H1 (cell line): ENCODE results near the gene PCBP2. TPM values are rescaled to one million over a fixed set of nuclear protein-coding genes. Genes with fewer than 3 reads are reported as not detected.
A peak's percentile ranks its signal among the peaks of the same experiment; 100 is the strongest.

Source experiments
- ASH2L ChIP-seq: fragments of 200-600, 300-600 bp; sonication (generic); IDR thresholded peaks from one replicate; pipeline ENCODE4 v1.7.1; 2017; ENCODE audit warnings: low read length
- GTF2F1 ChIP-seq: IDR thresholded peaks from 2 replicates; pipeline ENCODE4 v1.6.1; 2012; ENCODE audit warnings: low read depth, low read length, improper control_type of control experiment, borderline replicate concordance
- MAFK ChIP-seq: IDR thresholded peaks from 2 replicates; pipeline ENCODE4 v1.6.1; 2012; ENCODE audit warnings: low read depth, mild to moderate bottlenecking, improper control_type of control experiment, low read length
- SIX5 ChIP-seq: IDR thresholded peaks from 2 replicates; pipeline ENCODE4 v1.6.1; 2011; ENCODE audit warnings: mild to moderate bottlenecking, low read depth, low read length
- SP1 ChIP-seq: IDR thresholded peaks from 2 replicates; pipeline ENCODE4 v1.6.1; 2011; ENCODE audit warnings: low read depth, low read length
- SRF ChIP-seq: IDR thresholded peaks from 2 replicates; pipeline ENCODE4 v1.6.1; 2011; ENCODE audit warnings: mild to moderate bottlenecking, low read depth, low read length, moderate library complexity
- TBP ChIP-seq: IDR thresholded peaks from 2 replicates; pipeline ENCODE4 v1.6.1; 2011; ENCODE audit warnings: low read depth, low read length, improper control_type of control experiment
- polyA plus RNA-seq, 7 experiments: library from polyadenylated mRNA; depleted of rRNA in 3 of 7; stranded (reverse) in 5 of 7; unstranded in 2 of 7; fragments of >200 nt in 5 of 7; fragments of 200-250 nt in 2 of 7; gene quantifications; 1 replicate in 5 of 7; 2 replicates in 1 of 7; 4 replicates in 1 of 7; pipeline versions ENCODE4 v1.2.1 to v1.2.3, GENCODE V29; 2011 to 2013; ENCODE audit warnings: missing spikeins in 2 of 7, mixed read lengths in 2 of 7
- total RNA-seq: library from RNA; stranded (reverse); fragmentation: NEBNext Ultra II Directional; extraction: Animal tissue kit (Norgen Biotek cat#: 25700); gene quantifications from 2 replicates; pipeline ENCODE4 v1.2.1, GENCODE V29; 2021
- TF ChIP-seq, protein P1 (sequence below): fragments of 300-600 bp; sonication (generic); IDR thresholded peaks from 2 replicates; pipeline ENCODE4 v1.7.1; 2012; ENCODE audit warnings: low read length, moderate library complexity, mild to moderate bottlenecking, inconsistent platforms; ENCODE audit not compliant: insufficient replicate concordance
- TF ChIP-seq, protein P2 (sequence below): IDR thresholded peaks from 2 replicates; pipeline ENCODE4 v1.6.1; 2011; ENCODE audit warnings: low read length, improper control_type of control experiment

The PCBP2 gene
- total and polyA plus RNA-seq, 2 of the 8 experiments (the other 6 are each of a cell fraction or from before 2014, with no cell fraction given), result 470 to 1,123 TPM

DNA sequence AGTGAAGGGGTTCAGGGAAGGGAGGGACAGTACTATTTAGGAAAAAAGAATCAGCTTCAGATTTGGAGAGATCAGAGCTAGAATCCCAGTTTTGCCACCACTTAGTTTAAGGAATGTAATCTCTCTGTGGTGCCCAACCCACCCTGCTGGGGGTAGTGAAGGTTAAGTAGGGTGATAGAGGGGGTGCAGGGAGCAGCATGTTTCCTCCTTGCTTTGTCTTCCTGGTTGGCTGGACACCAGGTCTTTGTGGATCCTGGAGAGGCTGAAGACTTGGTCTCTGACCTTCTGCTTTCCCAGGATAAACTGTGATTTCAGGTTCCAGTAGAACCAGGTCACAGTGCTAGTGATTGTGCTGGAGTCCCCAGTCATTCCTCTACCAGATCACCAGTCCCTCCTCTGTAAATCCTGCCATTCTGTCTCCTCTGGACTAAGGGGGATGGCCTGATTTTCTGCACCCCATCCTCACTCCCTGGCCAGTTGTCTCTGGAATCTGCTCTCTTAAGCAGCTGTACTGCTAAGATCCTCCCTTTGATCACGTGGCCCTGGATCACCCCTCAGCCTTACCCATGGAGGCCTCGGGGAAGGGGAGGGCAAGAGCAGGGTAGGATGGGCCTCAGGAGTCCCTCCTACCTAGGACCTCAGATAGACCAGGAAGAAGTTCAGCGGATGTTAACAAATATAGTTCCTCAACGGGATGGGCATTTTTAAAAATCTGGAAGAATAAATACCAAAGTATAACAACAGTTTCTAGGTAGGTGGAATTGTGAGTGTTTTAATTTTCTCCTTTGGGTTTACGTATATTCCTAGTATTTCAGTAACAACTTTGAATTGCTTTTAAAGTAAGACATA lies 44.2 kb downstream of the PCBP2 start (continued):
- no peak for TF ChIP-seq SIX5
- no peak for TF ChIP-seq TBP
- TF ChIP-seq, protein P1, sequence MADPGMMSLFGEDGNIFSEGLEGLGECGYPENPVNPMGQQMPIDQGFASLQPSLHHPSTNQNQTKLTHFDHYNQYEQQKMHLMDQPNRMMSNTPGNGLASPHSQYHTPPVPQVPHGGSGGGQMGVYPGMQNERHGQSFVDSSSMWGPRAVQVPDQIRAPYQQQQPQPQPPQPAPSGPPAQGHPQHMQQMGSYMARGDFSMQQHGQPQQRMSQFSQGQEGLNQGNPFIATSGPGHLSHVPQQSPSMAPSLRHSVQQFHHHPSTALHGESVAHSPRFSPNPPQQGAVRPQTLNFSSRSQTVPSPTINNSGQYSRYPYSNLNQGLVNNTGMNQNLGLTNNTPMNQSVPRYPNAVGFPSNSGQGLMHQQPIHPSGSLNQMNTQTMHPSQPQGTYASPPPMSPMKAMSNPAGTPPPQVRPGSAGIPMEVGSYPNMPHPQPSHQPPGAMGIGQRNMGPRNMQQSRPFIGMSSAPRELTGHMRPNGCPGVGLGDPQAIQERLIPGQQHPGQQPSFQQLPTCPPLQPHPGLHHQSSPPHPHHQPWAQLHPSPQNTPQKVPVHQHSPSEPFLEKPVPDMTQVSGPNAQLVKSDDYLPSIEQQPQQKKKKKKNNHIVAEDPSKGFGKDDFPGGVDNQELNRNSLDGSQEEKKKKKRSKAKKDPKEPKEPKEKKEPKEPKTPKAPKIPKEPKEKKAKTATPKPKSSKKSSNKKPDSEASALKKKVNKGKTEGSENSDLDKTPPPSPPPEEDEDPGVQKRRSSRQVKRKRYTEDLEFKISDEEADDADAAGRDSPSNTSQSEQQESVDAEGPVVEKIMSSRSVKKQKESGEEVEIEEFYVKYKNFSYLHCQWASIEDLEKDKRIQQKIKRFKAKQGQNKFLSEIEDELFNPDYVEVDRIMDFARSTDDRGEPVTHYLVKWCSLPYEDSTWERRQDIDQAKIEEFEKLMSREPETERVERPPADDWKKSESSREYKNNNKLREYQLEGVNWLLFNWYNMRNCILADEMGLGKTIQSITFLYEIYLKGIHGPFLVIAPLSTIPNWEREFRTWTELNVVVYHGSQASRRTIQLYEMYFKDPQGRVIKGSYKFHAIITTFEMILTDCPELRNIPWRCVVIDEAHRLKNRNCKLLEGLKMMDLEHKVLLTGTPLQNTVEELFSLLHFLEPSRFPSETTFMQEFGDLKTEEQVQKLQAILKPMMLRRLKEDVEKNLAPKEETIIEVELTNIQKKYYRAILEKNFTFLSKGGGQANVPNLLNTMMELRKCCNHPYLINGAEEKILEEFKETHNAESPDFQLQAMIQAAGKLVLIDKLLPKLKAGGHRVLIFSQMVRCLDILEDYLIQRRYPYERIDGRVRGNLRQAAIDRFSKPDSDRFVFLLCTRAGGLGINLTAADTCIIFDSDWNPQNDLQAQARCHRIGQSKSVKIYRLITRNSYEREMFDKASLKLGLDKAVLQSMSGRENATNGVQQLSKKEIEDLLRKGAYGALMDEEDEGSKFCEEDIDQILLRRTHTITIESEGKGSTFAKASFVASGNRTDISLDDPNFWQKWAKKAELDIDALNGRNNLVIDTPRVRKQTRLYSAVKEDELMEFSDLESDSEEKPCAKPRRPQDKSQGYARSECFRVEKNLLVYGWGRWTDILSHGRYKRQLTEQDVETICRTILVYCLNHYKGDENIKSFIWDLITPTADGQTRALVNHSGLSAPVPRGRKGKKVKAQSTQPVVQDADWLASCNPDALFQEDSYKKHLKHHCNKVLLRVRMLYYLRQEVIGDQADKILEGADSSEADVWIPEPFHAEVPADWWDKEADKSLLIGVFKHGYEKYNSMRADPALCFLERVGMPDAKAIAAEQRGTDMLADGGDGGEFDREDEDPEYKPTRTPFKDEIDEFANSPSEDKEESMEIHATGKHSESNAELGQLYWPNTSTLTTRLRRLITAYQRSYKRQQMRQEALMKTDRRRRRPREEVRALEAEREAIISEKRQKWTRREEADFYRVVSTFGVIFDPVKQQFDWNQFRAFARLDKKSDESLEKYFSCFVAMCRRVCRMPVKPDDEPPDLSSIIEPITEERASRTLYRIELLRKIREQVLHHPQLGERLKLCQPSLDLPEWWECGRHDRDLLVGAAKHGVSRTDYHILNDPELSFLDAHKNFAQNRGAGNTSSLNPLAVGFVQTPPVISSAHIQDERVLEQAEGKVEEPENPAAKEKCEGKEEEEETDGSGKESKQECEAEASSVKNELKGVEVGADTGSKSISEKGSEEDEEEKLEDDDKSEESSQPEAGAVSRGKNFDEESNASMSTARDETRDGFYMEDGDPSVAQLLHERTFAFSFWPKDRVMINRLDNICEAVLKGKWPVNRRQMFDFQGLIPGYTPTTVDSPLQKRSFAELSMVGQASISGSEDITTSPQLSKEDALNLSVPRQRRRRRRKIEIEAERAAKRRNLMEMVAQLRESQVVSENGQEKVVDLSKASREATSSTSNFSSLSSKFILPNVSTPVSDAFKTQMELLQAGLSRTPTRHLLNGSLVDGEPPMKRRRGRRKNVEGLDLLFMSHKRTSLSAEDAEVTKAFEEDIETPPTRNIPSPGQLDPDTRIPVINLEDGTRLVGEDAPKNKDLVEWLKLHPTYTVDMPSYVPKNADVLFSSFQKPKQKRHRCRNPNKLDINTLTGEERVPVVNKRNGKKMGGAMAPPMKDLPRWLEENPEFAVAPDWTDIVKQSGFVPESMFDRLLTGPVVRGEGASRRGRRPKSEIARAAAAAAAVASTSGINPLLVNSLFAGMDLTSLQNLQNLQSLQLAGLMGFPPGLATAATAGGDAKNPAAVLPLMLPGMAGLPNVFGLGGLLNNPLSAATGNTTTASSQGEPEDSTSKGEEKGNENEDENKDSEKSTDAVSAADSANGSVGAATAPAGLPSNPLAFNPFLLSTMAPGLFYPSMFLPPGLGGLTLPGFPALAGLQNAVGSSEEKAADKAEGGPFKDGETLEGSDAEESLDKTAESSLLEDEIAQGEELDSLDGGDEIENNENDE, result no peak
- TF ChIP-seq SP1, result no peak
- TF ChIP-seq SRF, result no peak
- TF ChIP-seq, protein P2, sequence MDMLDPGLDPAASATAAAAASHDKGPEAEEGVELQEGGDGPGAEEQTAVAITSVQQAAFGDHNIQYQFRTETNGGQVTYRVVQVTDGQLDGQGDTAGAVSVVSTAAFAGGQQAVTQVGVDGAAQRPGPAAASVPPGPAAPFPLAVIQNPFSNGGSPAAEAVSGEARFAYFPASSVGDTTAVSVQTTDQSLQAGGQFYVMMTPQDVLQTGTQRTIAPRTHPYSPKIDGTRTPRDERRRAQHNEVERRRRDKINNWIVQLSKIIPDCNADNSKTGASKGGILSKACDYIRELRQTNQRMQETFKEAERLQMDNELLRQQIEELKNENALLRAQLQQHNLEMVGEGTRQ, result peak; percentile 87
- TF ChIP-seq GTF2F1, result no peak
- no peak for TF ChIP-seq MAFK
- TF ChIP-seq ASH2L, result peak; percentile 23
